Ureter (tissue), 1 donor: ENCODE measurements around the gene DRC7. TPM values are rescaled to one million over a fixed set of nuclear protein-coding genes. Genes with fewer than 3 reads are reported as not detected.

Source experiments
- DNase-seq: peaks from one replicate; pipeline ENCODE4 v3.0.0-alpha.2; 2020; ENCODE audit warnings: low spot score
- total RNA-seq: library from RNA; stranded (reverse); gene quantifications from one replicate; pipeline ENCODE4 v1.2.4, GENCODE V29; 2023
- donor health status: DM: yes; HTN: yes; CAD: no.

DRC7 gene
- total RNA-seq, 1 donor from 2014 or later: 0.49 TPM

- DNase-seq: no peak
Measured at GRCh38 chr16:57690782-57691471, 3.7 kb upstream of the DRC7 start.

- DNase-seq: no peak
Measured at GRCh38 chr16:57692636-57693035, 2.0 kb upstream of the DRC7 start.

GRCh38 chr16:57693550-57693949, 1.1 kb upstream of the DRC7 start:
- DNase-seq: no peak

- no peak for DNase-seq
Measured at GRCh38 chr16:57694231-57694724, 328 bp upstream of the DRC7 start.

DNA sequence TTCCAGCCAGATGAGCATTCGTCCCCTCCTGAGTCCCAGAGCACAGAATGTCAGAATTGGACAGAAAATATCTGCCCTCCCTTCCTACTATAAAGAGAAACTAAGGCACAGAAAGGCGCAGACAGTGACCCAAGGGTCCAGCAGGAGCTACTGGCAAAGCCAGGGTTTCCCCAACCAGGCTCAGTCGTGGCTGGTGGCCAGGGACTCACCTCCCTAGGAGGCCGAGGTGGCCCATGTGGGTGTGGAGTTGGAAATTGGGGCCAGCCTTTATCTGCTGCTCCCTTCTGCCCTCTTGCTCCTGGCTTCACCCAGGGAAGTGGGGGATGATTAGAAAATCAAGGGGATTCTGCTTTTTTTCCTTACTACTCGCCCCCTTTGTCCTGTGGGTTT, 1.1 kb downstream of the DRC7 start:
- no peak for DNase-seq

DNA sequence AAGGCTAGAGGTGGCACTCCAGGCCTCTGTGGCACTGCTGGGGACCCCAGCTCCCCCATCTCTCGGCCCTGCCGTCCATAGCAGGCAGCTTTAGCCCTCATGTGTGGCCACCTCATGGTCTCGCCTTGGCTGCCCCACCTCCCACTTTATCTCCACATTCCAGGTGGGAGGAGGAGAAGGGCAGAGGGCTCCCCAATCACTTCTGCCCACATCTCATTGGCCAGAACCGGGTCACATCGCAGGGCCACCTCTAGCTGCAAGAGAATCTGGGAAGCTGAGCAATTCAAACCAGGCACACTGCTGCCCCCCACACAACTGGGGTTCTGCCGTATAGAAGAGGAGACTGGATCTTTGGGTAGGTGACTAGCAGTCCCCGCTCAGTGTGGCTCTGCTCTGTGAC, 1.6 kb downstream of the DRC7 start:
- no peak for DNase-seq

- no peak for DNase-seq
Measured at GRCh38 chr16:57697896-57698537, 3.4 kb downstream of the DRC7 start.

- DNase-seq: no peak
Measured at GRCh38 chr16:57698812-57699405, 4.3 kb downstream of the DRC7 start.

DNA sequence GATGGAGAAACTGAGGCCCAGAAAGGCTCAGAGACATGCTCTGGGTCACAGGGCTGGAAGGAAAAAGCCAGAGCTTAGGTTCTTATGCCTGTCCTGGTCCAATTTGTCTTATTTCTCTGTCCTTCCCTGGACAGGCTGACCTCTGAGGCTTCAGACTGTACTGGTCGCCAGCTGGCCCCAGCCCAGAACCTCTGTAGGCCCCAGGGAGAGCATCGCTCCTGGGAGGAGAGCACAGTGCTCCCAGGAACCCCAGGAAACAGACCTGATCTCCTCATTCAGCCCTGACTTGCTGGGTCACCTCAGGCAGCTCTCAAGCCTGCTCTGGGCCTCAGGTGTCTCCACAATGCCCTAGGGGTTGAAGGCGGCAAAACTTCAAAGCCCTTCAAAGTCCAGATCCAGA, 4.9 kb downstream of the DRC7 start:
- DNase-seq: no peak

DNA sequence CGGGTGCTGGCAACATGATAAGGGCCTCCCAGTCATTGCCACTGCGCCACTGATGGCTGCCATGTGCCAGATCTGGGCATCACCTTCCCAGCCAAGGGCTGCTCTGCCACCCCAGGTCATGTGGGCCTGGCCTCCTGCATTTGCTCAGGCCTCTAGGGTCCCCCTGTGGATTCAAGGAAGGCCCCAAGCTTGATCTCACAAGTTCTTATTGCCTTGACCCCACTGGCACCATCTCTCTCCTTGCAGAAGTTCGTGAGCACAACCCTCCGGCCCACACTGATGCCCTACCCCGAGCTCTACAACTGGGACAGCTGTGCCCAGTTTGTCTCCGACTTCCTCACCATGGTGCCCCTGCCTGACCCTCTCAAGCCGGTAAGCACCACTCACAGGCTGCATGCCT, 5.3 kb downstream of the DRC7 start:
- DNase-seq: no peak

- DNase-seq: no peak
Measured at GRCh38 chr16:57700781-57701551, 6.4 kb downstream of the DRC7 start.

- no peak for DNase-seq
Measured at GRCh38 chr16:57701759-57702371, 7.3 kb downstream of the DRC7 start.

DNA sequence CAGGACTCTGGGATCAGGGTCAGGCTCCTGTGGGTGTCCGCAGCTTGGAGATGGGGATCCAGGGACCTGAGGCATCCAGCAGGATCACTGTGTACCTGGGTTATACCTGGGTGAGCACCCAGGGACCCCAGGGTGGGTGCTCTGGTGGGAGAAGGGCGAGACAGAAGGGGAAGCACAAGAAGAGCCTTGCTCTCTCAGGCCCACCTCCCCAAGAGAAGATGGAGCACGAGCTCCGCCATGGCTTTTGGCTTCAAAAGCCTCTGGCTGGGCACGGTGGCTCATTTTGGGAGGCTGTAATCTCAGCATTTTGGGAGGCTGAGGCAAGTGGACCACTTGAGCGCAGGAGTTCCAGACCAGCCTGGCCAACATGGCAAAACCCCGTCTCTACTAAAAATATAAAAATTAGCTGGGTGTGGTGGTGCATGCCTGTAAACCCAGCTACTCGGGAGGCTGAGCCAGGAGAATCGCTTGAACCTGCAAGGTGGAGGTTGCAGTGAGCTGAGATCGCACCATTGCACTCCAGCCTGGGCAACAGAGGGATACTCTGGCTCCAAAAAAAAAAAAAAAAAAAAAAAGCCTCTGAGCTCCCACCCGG, 8.9 kb downstream of the DRC7 start:
- no peak for DNase-seq

DNA sequence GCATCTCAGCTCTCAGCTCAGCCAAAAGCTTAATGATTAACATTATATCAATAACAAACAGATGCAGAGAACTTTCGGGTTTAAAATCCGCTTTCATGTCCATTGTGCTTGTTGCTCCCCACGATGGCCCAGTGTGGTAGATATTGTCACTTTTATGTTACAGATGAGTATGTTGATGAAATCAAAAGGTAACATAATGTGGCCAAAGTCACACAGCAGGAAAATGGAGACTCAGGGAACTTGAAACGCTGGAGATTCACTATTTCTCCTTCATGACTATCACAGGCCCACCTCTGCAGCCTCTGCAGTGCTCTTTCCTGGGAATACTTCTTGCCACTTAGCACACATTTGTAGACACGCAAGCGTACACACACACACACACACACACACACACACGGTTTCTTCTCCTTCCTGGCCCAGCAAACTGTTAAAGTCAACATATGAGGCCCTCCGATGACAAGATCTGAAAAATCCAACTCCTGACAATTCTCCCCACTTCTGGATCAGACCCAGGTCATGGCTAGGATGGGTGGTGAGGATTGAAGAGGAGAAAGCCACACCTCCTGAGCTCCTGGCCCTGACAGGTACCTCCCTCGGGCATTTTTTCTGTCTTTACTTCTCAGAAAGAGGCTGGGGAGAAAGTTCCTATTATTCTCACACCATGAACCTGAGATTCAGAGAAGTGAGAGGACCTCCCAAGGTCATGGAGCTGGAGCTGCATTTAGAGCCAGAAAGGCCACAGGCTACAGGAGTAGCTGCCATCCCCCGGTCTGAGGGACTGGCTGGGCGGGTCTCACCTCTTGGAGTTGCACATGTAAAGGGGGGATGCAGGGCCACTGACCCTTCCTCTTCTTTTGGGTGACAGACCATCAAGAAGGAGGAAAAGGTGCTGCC, 9.7 kb downstream of the DRC7 start:
- DNase-seq: no peak

DNA sequence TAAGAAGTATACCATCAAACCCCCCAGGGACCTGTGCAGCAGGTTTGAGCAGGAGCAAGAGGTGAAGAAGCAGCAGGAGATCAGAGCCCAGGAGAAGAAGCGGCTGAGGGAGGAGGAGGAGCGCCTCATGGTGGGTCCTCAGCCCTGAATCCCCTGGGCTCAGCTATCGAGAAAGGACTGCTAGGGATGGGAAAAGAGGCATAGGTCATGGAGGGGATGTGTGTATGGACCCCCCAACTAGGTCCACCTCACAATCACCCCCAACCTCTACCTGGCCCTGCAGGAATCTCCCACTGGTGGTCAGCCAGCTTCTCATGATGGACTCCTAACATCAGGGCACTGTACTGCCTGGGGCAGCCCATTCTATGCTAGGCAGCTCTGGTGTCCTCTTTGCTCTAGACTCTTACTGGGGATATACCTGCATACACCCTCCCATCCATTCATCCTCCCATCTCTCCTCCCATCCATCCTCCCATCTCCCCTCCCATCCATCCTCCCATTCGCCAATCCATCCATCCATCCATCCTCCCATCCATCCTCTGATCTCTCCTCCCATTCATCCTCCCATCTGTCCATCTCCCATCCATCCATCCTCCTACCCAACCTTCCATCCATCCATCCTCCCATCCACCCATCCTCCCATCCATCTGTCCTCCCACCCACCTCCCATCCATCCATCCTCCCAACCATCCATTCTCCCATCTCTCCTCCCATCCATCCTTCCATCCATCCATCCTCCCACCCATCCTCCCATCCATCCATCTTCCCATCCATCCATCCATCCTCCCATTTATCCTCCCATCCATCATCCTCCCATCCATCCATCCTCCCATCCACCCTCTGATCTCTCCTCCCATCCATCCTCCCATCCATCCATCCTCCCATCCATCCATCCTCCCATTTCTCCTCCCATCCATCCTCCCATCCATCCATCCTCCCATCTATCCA, 10.6 kb downstream of the DRC7 start:
- DNase-seq: no peak

GRCh38 chr16:57706717-57707116, 12.1 kb downstream of the DRC7 start:
- DNase-seq: no peak

DNA sequence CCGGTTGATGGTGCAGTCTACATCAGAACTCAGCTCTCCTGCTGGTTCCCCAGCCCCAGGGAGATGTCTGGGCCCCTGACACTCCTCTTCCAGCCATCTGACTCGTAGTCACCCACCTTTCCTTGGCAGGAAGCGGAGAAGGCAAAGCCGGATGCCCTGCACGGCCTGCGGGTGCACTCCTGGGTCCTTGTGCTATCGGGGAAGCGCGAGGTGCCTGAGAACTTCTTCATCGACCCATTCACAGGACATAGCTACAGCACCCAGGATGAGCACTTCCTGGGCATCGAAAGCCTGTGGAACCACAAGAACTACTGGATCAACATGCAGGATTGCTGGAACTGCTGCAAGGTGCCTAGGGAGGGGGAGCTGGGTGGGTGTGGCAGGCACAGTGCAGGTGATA, 12.7 kb downstream of the DRC7 start:
- no peak for DNase-seq

GRCh38 chr16:57708168-57708567, 13.6 kb downstream of the DRC7 start:
- no peak for DNase-seq

DNA sequence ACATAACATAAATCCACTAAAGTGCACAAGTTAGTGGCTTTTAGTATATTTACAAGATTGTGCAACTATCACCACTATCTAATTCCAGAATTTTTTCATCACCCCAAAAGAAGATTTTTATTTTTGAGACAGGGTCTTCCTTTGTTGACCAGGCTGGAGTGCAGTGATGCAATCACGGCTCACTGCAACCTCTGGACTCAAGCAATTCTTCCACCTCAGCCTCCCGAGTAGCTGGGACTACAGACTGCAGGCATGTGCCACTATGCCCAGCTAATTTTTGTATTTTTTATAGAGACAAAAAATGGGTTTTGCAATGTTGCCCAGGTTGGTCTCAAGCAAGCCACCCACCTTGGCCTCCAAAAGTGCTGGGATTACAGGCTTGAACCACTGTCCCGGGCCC, 15.1 kb downstream of the DRC7 start:
- no peak for DNase-seq
